Subcutaneous adipose tissue (tissue), 4 donors: ENCODE results near the gene DNM3. TPM values are rescaled to one million over a fixed set of nuclear protein-coding genes. Genes with fewer than 3 reads are reported as not detected.

ENCODE experiments used
- CTCF ChIP-seq: fragments of 450-650 bp; IDR thresholded peaks from one replicate; pipeline ENCODE4 v1.5.1; 2016; ENCODE audit warnings: low read depth, mild to moderate bottlenecking, control low read depth, antibody characterized with exemption, moderate library complexity
- total RNA-seq, 4 donors: library from RNA; depleted of rRNA; stranded (reverse); fragments of >200 nt; gene quantifications; one replicate each; pipeline ENCODE4 v1.1.0, GENCODE V29; 2016

Gene DNM3
- total RNA-seq, 4 donors from 2014 or later: 4.1 to 8.8 (median 7.6) TPM

GRCh38 chr1:172203902-172204301 is 362.6 kb downstream of the DNM3 start:
- TF ChIP-seq CTCF: no peak

GRCh38 chr1:172206256-172206655 is 365.0 kb downstream of the DNM3 start:
- TF ChIP-seq CTCF: no peak

- no peak for TF ChIP-seq CTCF
Measured at GRCh38 chr1:172208635-172209034, 367.3 kb downstream of the DNM3 start.

- no peak for TF ChIP-seq CTCF
Measured at GRCh38 chr1:172211221-172211620, 369.9 kb downstream of the DNM3 start.

- TF ChIP-seq CTCF: no peak
Measured at GRCh38 chr1:172212124-172212523, 370.8 kb downstream of the DNM3 start.

GRCh38 chr1:172215006-172215405 is 373.7 kb downstream of the DNM3 start:
- no peak for TF ChIP-seq CTCF

DNA sequence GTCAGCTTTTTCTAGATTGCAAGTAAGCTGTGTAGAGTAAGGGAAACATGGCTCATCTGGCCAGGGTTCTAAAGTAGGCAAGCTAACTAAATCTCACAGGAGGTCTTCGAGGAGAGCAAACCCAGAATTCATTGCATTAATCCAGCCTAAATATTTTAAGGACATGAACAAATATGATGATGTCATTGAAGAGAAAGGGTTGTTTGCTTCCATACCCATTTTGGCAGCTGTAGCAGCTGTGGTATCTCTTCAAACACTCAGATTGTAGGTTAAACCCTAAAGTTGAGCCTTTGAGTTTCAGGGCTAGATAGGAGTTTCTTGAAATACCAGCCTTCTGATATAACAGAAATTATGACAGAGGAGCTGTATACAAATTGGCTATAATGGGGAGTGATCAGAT is 378.7 kb downstream of the DNM3 start:
- no peak for TF ChIP-seq CTCF

DNA sequence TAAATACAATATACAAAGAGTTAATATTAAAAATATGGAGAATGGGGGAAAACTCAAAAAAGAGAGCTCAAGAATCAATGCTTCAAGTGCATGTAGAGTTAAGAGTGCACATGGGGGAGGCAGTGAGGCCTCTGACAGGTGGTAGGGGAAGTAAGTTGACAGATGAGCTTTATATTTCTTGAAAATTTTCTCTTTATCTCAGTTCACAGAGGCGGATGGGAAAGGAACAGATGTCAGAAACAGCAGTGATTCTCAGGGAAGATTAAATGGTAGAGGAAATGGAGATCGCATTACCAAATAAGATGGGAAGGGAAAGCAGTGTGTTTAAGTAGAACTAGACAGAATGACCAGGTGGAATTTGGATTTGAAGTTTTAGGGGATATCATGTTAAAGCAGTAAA is 379.1 kb downstream of the DNM3 start:
- TF ChIP-seq CTCF: no peak
